Measurements from ENCODE around the gene ACTN2.

Gene ACTN2

GRCh38 chr1:236685917-236686814 lies at the start of gene ACTN2:
Gene ACTN2 (plus strand): TSS chr1:236686499. CDS start chr1:236686674, 175 bp downstream.
- TF ChIP-seq POU6F1 (CRISPR knock-in tag; IDR thresholded peaks at IDR 0.05; ENCODE audit: borderline replicate concordance, low read depth) (no peak), SNAI2 (CRISPR knock-in tag; IDR thresholded peaks at IDR 0.05) (no peak), ZFP3 (CRISPR knock-in tag; IDR thresholded peaks at IDR 0.05) (0 out of 2 replicates have a peak, but pooled peaks have one; percentile 15), ZFP30 (CRISPR knock-in tag; IDR thresholded peaks at IDR 0.05) (no peak), TCF4 (CRISPR knock-in tag; IDR thresholded peaks at IDR 0.05; ENCODE audit: borderline replicate concordance) (no peak), ESRRG (CRISPR knock-in tag; IDR thresholded peaks at IDR 0.05) (no peak)
- ATAC-seq, result peak; percentile 73

GRCh38 chr1:236638945-236639344 lies 47.4 kb upstream of the ACTN2 start:
- ATAC-seq, result no peak
- TF ChIP-seq ESRRG (CRISPR knock-in tag; IDR thresholded peaks at IDR 0.05) (no peak), CREB5 (CRISPR knock-in tag; IDR thresholded peaks at IDR 0.05; ENCODE audit: low read depth) (no peak), PATZ1 (CRISPR knock-in tag; IDR thresholded peaks at IDR 0.05; ENCODE audit: borderline replicate concordance) (no peak), TSHZ2 (CRISPR knock-in tag; IDR thresholded peaks at IDR 0.05) (no peak), BACH2 (CRISPR knock-in tag; IDR thresholded peaks at IDR 0.05; ENCODE audit: borderline replicate concordance) (no peak), ZFP3 (CRISPR knock-in tag; IDR thresholded peaks at IDR 0.05) (no peak), ZNF70 (CRISPR knock-in tag; IDR thresholded peaks at IDR 0.05) (no peak), SNAI2 (CRISPR knock-in tag; IDR thresholded peaks at IDR 0.05) (no peak), ISL1 (CRISPR knock-in tag; IDR thresholded peaks at IDR 0.05) (no peak), GLIS3 (CRISPR knock-in tag; IDR thresholded peaks at IDR 0.05) (no peak), ZNF565 (CRISPR knock-in tag; conservative IDR thresholded peaks at IDR 0.05; ENCODE audit: low read depth) (no peak), PPARA (CRISPR knock-in tag; IDR thresholded peaks at IDR 0.05; ENCODE audit: borderline replicate concordance) (no peak), ZNF8 (CRISPR knock-in tag; IDR thresholded peaks at IDR 0.05) (no peak), OSR1 (CRISPR knock-in tag; IDR thresholded peaks at IDR 0.05) (no peak), ARNTL (CRISPR knock-in tag; IDR thresholded peaks at IDR 0.05; ENCODE audit: borderline replicate concordance, low read depth) (no peak)

- TF ChIP-seq RARB (CRISPR knock-in tag; IDR thresholded peaks at IDR 0.05) (no peak), CSRNP3 (CRISPR knock-in tag; IDR thresholded peaks at IDR 0.05) (no peak), ZC3H10 (CRISPR knock-in tag; IDR thresholded peaks at IDR 0.05) (no peak), SNAI2 (CRISPR knock-in tag; IDR thresholded peaks at IDR 0.05) (no peak), ZNF70 (CRISPR knock-in tag; IDR thresholded peaks at IDR 0.05) (no peak), GLIS3 (CRISPR knock-in tag; IDR thresholded peaks at IDR 0.05) (no peak), BACH2 (CRISPR knock-in tag; IDR thresholded peaks at IDR 0.05; ENCODE audit: borderline replicate concordance) (no peak), ARNTL (CRISPR knock-in tag; IDR thresholded peaks at IDR 0.05; ENCODE audit: borderline replicate concordance, low read depth) (no peak), TSHZ2 (CRISPR knock-in tag; IDR thresholded peaks at IDR 0.05) (no peak), POU6F1 (CRISPR knock-in tag; IDR thresholded peaks at IDR 0.05; ENCODE audit: borderline replicate concordance, low read depth) (no peak), OSR1 (CRISPR knock-in tag; IDR thresholded peaks at IDR 0.05) (no peak), ZFP30 (CRISPR knock-in tag; IDR thresholded peaks at IDR 0.05) (no peak), ISL1 (CRISPR knock-in tag; IDR thresholded peaks at IDR 0.05) (no peak)
- ATAC-seq, result no peak
Measured at GRCh38 chr1:236639686-236640085, 46.6 kb upstream of the ACTN2 start.
